NCI-H748 (cell line): Measurements from ENCODE around the gene DIP2C.
"Not testable (repeated sequence)": the region's sequence is repeated elsewhere in the genome, so short reads cannot be mapped to it uniquely, and the experiment has no call there.

ENCODE experiments used
- DNase-seq: peaks from one replicate; lab custom pipeline; 2025; ENCODE audit not compliant: unreplicated experiment; lab: John Stamatoyannopoulos, UW

DIP2C gene

DNA sequence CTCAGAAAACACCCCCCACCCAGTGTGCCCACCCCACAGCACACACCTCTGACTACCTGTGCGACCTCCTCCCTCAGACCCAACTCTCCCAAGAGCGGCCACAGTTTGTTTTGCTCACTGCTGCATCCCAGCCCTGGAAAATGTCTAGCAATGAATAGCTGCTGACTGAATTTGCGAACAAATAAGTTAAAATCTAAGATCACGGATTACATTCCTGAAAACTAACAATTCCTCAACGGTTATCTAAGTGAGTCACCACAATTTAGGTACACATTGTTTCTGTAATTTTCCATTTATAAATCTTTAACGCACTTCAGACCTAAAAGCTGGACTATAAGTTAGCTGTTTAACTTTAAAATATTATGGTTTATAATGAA is 319.0 kb downstream of the DIP2C start:
- no peak for DNase-seq

DNA sequence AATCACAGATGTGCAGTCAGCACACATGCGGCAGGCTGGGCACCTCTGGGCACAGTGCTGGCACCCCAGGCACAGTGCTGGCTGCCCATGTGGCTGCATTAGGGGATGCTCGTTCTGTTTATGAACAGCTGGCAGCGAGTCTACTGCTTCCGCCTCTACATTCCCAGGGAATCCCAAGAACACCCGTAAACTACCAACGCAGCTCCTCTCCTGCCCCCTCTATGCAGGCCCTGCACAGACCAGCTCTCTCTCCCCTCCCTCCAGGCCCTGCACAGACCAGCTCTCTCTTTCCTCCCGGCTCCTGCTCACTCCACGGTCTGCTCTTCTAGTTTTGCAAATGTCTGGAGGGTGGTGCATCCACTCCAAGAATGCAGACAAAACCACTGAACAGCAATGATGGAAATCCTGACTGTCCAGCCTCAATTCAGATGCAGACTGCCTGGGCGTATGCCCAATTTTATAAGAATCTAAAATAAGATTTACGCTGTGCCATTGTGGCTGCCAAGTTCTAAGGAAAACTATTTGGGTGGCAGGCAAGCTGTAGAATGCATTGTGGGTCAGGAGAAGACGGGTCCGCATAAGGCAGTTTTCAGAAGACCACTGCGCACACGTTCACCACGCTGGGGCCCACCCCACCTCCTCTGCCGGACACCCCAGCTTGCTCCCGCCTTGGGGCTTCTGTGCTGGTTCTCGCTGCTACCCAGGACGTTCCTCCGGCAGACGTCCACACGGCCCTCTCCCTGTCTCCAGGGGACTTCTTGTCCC is 319.6 kb downstream of the DIP2C start:
- DNase-seq, result no peak

GRCh38 chr10:369221-369683 is 320.2 kb downstream of the DIP2C start:
- no peak for DNase-seq

GRCh38 chr10:368579-369220 is 320.8 kb downstream of the DIP2C start:
- DNase-seq, result no peak

- not testable (repeated sequence) for DNase-seq
Measured at GRCh38 chr10:368107-368506, 321.4 kb downstream of the DIP2C start.

- DNase-seq, result no peak
Measured at GRCh38 chr10:367636-368035, 321.8 kb downstream of the DIP2C start.

DNA sequence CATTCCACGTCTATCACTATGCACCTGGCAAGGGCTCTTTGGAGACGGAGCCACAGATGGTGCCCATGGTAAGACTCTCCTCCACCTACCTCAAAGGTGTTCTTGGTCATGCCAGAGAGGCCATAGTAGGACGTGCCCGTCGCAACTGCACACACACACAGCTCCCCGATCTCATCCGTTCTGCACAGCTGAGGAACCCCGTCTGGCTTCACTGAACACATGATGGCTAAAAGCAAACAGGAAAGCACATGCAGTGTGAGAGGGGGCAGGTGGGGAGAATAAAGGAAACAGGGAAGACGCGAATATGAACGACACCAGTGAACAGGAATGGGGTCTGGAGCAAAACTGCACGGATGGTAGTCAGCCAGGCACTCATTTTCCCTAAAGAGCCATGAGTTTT is 323.3 kb downstream of the DIP2C start:
- no peak for DNase-seq

GRCh38 chr10:364267-364775 is 325.1 kb downstream of the DIP2C start:
- no peak for DNase-seq

GRCh38 chr10:363152-363551 is 326.3 kb downstream of the DIP2C start:
- DNase-seq, result no peak

DNA sequence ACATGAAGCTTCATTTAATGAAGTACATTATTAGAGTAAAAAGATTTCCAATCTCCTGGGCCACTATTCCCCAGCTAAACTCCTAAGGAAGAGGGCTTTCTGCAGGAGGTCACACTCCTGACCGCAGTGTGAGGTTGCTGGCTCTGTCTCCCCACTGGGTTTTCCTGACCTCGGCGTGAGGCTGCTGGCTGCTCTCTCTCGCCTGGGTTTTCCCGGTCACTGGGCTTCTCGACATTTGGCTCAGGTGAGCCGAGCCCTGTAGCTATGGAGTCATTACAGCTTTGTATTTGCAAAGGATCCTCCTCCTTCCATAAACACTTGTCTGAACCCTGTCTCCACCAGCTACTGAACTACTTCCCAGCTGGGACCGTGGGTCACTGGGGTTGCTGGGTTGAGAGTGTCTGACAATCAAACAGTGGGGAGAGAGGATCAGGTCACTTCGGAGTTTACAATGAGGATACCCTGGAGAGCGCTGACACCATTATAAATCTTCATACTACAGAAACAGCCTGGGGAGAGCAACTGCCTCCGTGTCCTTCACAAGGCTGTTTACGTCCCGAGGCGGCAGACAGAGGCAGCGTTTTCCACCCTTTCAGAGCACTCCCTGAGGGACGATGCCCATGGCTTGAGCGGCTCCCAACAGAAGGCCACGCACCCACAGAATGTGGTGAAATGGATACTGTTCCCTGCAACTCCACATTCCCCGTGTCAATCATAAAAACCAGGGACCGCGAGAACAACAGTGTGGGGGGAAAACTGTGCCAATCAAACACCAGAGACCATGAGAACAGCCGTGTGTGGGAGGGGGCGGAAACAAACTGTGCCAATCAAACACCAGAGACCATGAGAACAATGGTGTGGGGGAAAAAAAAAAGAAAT is 328.0 kb downstream of the DIP2C start:
- peak; percentile 93 for DNase-seq

DNA sequence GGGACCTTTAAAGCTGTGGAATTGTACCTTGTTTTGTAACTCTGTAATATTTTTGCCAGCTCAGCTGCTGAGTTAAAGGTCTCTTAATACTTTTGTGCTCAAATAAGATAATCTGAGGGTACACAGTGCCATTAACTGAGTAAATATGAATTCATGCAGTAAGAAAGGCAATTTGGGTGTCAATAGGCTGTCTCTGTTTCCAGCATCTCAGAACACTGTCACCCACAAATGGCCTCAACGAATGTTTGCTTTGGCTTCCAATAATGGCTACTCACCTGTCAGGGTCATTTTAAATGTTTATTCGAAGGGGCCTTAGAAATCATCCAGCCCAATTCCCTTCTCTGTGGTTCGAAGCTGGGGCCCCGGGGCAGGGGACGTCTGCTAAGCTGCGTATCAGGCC is 328.8 kb downstream of the DIP2C start:
- DNase-seq, result peak; percentile 96

GRCh38 chr10:359762-360161 is 329.7 kb downstream of the DIP2C start:
- DNase-seq, result no peak

- DNase-seq, result no peak
Measured at GRCh38 chr10:359093-359492, 330.4 kb downstream of the DIP2C start.

DNA sequence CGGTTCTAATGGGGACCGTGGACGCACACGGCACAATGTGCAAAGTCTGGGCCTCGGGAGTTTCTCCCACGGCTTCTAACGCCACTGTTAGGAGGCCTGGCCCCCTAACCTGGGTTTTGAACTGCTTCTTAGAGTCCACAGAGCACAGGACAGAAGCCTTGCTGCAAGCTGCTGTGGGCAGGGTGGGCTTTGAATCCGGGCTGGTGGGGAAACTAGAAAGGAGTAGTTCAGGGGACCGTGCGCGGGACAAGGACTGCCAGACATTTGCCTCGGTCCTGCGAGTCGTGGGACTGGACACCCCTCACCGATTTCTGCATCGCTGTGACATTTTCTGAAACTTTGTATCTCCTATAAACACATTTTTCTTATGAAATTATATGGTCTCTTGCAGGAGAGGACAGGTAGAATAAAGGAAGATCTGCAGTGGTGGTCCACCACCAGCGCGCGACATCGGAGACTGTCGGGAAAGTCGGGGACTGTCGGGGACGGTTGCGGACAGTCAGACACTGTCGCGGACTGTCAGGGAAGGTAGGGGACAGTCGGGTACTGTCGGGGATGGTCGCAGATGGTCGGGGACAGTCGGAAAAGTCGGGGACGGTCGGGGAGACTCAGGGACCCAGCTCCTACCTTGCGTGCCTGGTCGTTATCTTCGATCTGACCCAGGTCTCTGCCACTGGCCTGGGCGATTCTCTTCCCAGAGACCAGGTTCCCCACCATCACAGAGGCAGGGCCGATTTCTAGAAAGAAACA is 332.1 kb downstream of the DIP2C start:
- DNase-seq, result no peak

DNA sequence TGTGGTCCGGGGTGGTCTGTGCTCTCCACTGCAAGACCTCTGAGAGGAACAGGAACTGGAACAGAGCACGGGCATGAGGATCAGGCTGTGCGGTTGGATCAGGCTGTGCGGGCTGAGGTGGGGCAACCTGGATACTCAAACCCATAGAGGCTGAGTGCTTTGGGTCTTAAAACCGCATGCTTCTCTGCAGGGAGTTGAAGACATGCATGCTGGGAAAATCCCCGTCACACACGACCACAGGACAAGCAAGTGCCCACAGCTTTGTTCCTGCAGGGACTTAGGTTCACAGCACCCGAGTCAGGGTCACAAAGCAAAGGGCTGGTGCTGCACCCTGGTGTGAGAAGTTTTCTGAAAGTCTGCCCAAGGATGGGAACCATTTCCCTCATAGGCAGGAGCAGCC is 333.0 kb downstream of the DIP2C start:
- no peak for DNase-seq

DNA sequence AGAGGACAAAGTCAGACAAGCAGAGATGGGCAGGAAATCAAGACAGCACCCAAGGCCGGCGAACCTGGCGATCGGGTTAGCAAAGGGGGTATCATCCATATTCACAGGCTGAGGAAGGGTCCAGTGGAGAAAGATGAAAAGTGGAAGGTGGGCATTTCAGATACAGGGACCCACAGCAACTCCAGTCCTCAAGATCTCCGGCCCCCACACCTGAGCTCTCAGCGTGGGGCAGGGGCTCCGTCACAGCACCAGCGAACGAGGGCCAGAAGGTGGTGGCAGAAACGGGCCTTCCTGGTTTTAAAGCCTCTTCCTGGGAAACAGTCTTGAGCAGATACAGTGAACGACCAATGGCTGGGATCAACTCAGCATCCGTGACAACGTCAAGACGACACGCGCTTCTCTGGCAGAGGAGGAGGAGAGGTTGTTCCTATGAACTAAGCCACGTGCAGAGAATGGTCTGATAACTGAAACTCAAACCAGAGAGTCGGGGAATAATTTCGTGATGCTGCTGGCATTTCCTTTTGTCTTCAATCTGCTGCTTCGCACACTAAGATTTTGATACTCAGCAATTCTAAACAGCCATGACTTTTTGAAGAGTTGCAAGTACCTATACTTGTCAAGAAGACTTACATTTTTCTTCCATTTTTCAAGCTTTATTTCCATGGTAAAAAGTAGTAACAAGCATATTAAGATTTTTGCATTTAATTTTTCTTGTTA is 334.4 kb downstream of the DIP2C start:
- DNase-seq, result no peak

DNA sequence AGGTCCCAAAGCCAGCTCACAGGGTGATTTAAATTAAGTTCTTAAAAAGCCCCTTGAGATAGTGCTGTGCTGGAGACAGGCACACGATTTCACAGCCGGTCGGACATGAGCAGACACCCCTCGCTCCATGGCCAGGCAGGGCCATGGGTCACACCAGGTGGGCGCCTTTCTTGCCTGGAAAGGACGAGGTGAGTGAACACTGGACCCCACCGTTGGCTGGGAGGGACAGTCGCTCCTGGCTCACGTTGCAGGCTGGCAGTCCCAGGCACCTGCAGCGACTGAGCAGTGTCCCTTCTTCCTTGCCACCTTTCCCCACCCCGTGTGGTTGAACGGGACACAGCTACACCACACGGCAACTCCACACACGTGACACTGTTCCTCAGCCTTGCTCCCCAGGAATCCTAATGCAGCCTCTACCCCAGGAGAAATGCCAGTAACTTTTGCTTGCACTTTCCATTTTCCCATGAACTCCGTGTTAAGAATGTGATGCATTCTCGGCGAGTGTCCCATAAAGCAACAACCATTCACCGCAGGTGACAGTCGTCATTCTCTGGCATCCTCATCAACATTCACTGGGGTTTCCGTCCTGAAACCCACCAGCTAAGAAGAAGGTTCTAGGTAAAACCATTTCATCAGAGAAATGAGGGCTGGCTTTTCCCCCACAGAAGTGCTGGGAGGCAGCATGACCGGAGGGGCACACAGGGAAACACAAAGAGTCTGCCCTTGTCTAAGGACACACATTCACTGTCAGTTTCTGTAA is 336.8 kb downstream of the DIP2C start:
- no peak for DNase-seq

GRCh38 chr10:351770-352334 is 337.6 kb downstream of the DIP2C start:
- DNase-seq, result no peak

DNA sequence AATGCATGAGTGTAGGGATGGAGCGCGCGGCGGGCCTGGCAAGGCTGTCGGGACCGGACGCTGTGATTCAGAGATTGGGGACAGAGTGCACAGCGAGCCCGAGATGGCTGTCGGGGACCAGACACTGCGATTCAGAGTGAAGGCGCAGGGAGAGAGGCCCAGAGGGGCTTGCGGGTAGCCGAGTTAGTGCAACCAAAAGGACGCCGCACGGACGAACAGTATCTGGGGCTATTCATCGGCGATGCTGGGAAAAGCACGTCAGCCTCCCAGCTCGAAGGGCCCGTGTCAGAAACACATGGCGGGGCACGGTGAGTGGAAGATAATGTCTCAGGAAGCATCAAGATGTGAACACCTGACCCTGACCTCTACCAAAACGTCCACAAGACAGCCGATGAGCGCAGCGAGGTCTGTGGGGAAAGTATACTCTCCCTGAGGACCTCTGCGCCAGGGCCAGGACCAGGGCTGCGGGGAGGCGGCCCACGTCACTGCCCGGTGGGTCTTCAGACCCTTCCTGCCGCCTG is 338.4 kb downstream of the DIP2C start:
- no peak for DNase-seq
